Measurements from ENCODE around the gene XRCC4.

The XRCC4 gene

GRCh38 chr5:83357621-83358231 lies 280.4 kb downstream of the XRCC4 start:
- DNase-seq, result no peak

- DNase-seq, result peak; percentile 22
These were observed 283.2 kb downstream of the XRCC4 start for GRCh38 chr5:83360573-83360972.

- DNase-seq, result no peak
These were observed 285.2 kb downstream of the XRCC4 start for GRCh38 chr5:83362526-83362925.

GRCh38 chr5:83363111-83363885 lies 286.0 kb downstream of the XRCC4 start:
- peak; percentile 20 for DNase-seq

GRCh38 chr5:83363886-83364275 lies 286.5 kb downstream of the XRCC4 start:
- DNase-seq, result no peak

GRCh38 chr5:83364312-83365299 lies 287.3 kb downstream of the XRCC4 start:
- peak; percentile 20 for DNase-seq

- DNase-seq, result peak; percentile 5
These were observed 291.0 kb downstream of the XRCC4 start for GRCh38 chr5:83368319-83368718.

GRCh38 chr5:83368835-83369234 lies 291.5 kb downstream of the XRCC4 start:
- peak; percentile 62 for DNase-seq

GRCh38 chr5:83370957-83371356 lies 293.6 kb downstream of the XRCC4 start:
- no peak for DNase-seq

- no peak for DNase-seq
These were observed 294.4 kb downstream of the XRCC4 start for GRCh38 chr5:83371726-83372125.

- DNase-seq, result no peak
These were observed 297.2 kb downstream of the XRCC4 start for GRCh38 chr5:83374547-83374946.

GRCh38 chr5:83375049-83375745 lies 297.9 kb downstream of the XRCC4 start:
- no peak for DNase-seq

- DNase-seq, result no peak
These were observed 299.1 kb downstream of the XRCC4 start for GRCh38 chr5:83376461-83376860.

- peak; percentile 31 for DNase-seq
These were observed 300.0 kb downstream of the XRCC4 start for GRCh38 chr5:83377131-83377865.

GRCh38 chr5:83378624-83379289 lies 301.4 kb downstream of the XRCC4 start:
- no peak for DNase-seq

- no peak for DNase-seq
These were observed 308.5 kb downstream of the XRCC4 start for GRCh38 chr5:83385812-83386211.

- no peak for DNase-seq
These were observed 309.7 kb downstream of the XRCC4 start for GRCh38 chr5:83387041-83387440.

- no peak for DNase-seq
These were observed 311.3 kb downstream of the XRCC4 start for GRCh38 chr5:83388608-83389007.

GRCh38 chr5:83392766-83393503 lies 315.6 kb downstream of the XRCC4 start:
- no peak for DNase-seq

- DNase-seq, result no peak
These were observed 316.1 kb downstream of the XRCC4 start for GRCh38 chr5:83393504-83393866.

GRCh38 chr5:83394190-83394589 lies 316.8 kb downstream of the XRCC4 start:
- DNase-seq, result no peak
